GM23248 (cell line): ENCODE data around the gene ZNF883.

Experiments
- EZH2 ChIP-seq: fragments of 200-600 bp; sonication (generic); IDR thresholded peaks from 2 replicates; pipeline ENCODE4 v1.6.1; 2018; ENCODE audit warnings: antibody characterized with exemption, mild to moderate bottlenecking; ENCODE audit not compliant: insufficient read depth, poor library complexity, severe bottlenecking
- EZH2phosphoT487 ChIP-seq: fragments of 200-600 bp; sonication (generic); IDR thresholded peaks from 2 replicates; pipeline ENCODE4 v1.6.1; 2018; ENCODE audit warnings: antibody characterized with exemption, moderate library complexity, mild to moderate bottlenecking, low read depth; ENCODE audit not compliant: insufficient read depth

DNA sequence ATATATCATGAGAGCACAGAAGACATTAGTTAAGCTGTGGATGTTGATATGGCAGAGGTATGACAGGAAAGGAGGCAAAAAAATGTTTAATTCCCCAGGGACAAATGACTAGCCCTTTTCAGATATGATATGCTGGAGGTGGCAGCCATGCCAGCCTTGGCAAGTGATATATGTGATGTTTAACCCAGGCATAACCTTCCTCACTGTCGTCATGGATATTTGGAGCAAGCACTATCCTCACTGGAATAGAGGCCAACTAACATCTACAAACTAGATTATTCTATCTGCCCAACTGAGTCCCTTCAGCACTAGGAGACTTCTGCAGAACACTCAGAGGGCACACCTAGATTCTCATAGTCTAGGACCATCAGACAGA lies 94.0 kb downstream of the ZNF883 start:
- TF ChIP-seq EZH2 = no peak
- TF ChIP-seq EZH2phosphoT487 = no peak
